NCI-H2081 (cell line): Measurements from ENCODE around the gene NWD2.

Source experiments
- DNase-seq, 2 experiments: peaks; one replicate each; lab custom pipeline; 2025; lab: John Stamatoyannopoulos, UW

Gene NWD2

GRCh38 chr4:37465296-37465695 lies 220.8 kb downstream of the NWD2 start:
- DNase-seq = no peak

GRCh38 chr4:37465845-37466244 lies 221.3 kb downstream of the NWD2 start:
- DNase-seq = no peak

- DNase-seq = no peak
Measured at GRCh38 chr4:37467223-37467622, 222.7 kb downstream of the NWD2 start.

- no peak for DNase-seq
Measured at GRCh38 chr4:37467824-37468223, 223.3 kb downstream of the NWD2 start.

- DNase-seq = no peak
Measured at GRCh38 chr4:37469286-37469685, 224.7 kb downstream of the NWD2 start.

- DNase-seq = no peak
Measured at GRCh38 chr4:37470245-37470644, 225.7 kb downstream of the NWD2 start.

- DNase-seq = no peak
Measured at GRCh38 chr4:37471093-37471492, 226.6 kb downstream of the NWD2 start.

GRCh38 chr4:37471971-37472370 lies 227.4 kb downstream of the NWD2 start:
- DNase-seq = no peak

GRCh38 chr4:37473807-37474206 lies 229.3 kb downstream of the NWD2 start:
- no peak for DNase-seq

GRCh38 chr4:37475087-37475486 lies 230.5 kb downstream of the NWD2 start:
- DNase-seq = no peak

- no peak for DNase-seq
Measured at GRCh38 chr4:37475776-37476175, 231.2 kb downstream of the NWD2 start.

GRCh38 chr4:37476256-37476655 lies 231.7 kb downstream of the NWD2 start:
- DNase-seq = no peak

GRCh38 chr4:37476691-37477090 lies 232.1 kb downstream of the NWD2 start:
- DNase-seq = no peak

- DNase-seq = no peak
Measured at GRCh38 chr4:37477126-37477525, 232.6 kb downstream of the NWD2 start.

GRCh38 chr4:37478151-37478550 lies 233.6 kb downstream of the NWD2 start:
- DNase-seq = no peak

- DNase-seq = no peak
Measured at GRCh38 chr4:37480509-37480908, 236.0 kb downstream of the NWD2 start.

GRCh38 chr4:37481547-37482122 lies 237.1 kb downstream of the NWD2 start:
- DNase-seq = no peak

GRCh38 chr4:37482236-37482913 lies 237.8 kb downstream of the NWD2 start:
- DNase-seq = no peak

- DNase-seq = no peak
Measured at GRCh38 chr4:37483610-37484009, 239.1 kb downstream of the NWD2 start.

- DNase-seq = no peak
Measured at GRCh38 chr4:37486166-37486565, 241.6 kb downstream of the NWD2 start.

GRCh38 chr4:37487668-37488067 lies 243.1 kb downstream of the NWD2 start:
- DNase-seq = no peak

- no peak for DNase-seq
Measured at GRCh38 chr4:37489697-37490096, 245.2 kb downstream of the NWD2 start.

GRCh38 chr4:37490391-37491347 lies 246.1 kb downstream of the NWD2 start:
- no peak for DNase-seq
